CD1c-positive myeloid dendritic cell (primary cell): Measurements from ENCODE around the gene ARHGEF10L.

Source experiments
- DNase-seq: peaks from one replicate; pipeline ENCODE4 v3.0.0-alpha.2; 2016; ENCODE audit errors: extremely low spot score

Gene ARHGEF10L

DNA sequence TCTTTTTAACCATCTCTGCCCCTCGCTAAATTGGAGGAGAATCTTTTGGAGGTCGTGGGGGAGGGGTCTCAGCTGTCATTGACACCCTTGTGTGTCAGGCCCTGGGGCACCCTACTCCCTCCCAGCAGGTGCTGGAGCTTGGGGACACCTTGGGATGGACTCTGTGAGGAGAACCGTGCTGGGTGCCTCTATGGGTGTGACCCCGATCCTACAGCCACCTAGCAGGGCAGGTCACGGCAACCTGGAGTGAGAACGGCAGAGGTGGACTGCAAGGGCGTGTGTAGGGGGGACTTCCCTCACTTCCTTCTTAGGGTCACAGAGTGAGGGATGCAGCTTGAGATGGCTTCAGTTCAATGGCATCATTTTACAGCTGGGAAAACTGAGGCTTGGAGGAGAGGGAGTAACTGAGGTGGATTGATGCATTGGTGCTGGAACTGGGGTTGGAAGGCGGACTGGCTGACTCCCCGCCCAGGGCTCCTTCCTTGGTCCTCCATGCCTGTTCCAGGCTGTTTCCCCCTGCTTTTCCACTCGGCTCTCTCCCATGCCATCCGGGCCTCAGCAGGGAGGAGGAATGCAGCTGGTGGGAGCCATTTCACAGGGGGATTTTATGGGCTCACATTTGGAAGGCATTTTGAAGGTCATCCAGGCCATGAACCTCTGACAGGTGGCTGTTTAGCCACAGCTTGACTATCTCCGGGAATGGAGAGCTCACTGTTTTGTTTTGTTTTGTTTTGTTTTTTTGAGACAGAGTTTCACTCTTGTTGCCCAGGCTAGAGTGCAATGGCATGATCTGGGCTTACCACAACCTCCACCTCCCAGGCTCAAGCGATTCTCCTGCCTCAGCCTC, 18.8 kb upstream of the ARHGEF10L start:
- no peak for DNase-seq

DNA sequence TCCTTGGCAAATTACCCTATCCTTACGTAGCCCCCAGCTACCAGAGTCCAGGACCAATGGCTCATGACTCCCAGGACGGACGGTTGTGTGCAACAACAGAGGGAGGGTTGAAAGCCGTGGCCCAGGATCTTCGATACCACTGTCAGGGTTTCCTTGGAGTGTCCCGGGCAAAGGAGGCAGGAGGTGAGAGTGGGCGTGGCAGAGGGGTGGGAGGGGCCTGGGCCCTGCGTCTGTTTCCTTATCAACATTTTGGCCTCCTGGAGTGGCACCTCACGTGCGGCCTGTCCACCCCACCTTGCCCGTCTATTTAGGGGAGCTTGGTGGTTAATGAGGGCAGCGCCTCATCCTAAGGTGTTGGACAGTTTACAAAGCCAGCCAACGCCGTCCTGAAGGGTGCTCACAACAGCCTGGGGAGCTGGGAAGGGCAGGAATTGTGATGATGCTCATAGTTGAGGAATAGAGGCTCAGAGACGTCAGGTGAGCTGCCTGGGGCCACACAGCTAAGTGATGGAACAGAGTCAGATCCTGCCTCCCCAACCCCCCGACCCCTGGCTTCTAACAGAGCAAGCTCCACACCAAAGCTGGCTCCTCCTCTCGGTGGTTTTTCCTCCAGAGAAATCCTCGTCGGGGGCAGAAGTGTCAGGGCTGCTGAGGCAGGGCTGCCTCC, 17.4 kb upstream of the ARHGEF10L start:
- DNase-seq: no peak

DNA sequence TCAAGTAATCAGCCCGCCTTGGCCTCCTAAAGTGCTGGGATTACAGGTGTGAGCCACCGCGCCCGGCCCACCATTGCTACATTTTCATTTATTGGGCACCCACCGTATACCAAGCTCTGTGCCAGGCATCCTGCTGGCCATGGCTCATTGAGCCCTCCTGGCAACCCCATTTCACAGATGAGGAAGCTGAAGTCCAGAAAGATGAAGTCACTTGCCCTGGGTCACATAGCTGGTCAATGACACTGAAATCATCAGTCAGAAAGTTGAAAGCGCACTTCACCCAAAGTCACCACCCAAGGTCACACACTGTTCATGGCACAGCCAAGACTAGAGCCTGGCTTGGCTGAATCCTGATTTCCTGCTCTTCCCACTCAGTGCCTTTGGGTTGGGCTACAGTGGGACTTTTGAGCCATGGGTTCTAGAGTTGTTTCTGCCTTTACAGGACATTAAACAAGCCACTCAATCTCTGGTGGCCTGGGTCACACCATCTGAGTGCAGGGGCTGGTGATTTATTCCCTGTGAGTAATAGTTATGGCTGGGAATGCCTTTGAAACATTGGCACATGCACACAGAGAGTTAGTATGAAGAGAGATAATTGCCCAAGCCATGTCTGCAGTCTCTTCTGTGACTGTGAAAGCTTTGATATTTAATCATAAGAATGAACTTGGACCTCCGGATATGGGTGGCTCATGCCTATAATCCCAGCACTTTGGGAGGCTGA, 16.0 kb upstream of the ARHGEF10L start:
- no peak for DNase-seq

DNA sequence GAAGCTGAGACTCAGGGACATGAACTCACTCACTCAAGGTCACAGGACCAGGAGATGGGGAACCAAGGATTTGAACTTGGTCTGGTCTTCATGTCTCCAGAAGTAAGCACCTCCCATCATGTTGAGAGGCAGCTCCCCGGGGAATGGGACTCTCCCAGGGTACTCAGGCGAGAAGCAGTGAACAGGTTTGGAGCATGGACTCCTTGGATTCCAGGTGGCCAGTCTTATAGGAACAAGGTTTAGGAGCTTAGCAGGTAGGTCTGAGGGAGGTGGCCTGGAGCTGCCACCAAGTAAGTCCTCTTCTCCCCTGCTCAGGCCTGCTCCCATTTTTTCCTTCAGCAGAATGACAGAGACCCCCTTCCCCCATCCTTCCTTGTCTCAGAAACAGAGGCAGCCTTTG, 14.9 kb upstream of the ARHGEF10L start:
- DNase-seq: no peak

DNA sequence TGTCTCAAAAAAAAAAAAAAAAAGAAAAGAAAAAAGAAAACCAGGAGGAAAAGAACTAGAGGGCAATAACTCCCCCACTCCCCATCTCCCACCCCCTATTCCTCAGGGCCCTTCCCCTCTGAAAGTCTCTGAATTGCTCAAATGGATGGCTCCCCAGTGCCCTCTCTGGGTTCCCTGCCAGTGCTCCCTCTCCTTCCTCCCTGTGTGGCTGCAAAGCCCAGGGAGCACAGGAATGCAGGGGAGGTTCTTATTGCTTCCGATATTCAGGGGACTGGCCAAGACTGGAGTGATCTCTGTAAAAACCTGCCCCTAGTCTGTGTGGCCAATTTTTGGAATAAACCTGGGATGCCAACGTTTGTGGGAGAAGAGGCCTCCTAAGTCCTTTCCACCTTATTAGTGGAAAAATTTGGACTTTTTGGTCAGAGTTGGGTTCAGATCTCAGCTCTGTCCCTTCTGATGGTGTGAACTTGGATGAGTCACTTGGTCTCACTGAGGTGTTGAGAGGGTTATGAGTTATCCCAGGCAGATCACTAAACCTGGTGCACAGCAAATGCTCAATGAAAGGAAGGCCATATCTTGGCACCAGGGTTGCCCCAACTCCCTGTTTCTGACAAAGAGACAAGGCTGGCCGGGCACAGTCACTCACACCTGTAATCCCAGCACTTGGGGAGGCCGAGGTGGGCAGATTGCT, 13.4 kb upstream of the ARHGEF10L start:
- DNase-seq: no peak

DNA sequence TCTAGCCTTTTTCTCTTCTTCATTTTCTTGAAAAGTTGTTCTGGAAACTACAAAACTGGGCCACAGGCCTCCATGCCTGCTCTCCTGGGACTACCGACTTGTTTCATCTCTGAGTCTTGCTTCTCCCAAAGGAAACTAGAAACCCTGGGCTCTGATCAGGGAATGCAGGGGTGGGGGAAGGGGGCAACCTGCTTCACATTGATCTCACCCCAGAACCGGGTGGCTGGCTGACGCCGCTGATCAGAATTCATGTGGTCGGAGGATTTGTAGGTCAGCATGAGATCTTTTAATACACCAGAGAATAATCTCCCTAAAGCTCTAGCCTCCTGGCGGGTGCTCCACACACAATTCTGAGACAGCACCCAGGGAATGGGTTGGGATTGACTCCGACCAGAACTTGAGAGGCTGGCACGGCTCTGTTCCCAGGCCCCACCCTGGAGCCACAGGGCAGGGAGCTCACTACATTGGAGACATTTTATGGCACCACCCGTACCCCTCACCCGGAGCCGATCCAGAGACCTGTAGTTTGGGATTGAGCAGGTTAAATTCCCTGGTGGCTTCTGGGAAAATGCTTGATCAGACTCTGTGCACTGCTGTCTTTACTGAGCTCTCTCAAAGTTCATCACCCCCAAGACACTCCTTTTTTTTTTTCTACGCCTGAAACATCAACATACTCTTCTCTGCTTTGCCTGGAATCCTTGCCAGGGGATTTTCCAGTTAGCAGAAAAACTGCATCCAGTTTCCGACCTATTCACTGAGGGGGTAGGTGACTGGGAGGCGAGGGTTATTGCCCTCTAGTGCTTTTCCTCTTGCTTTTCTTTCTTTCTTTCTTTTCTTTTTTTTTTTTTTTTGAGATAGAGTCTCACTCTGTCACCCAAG, 12.2 kb upstream of the ARHGEF10L start:
- no peak for DNase-seq

DNA sequence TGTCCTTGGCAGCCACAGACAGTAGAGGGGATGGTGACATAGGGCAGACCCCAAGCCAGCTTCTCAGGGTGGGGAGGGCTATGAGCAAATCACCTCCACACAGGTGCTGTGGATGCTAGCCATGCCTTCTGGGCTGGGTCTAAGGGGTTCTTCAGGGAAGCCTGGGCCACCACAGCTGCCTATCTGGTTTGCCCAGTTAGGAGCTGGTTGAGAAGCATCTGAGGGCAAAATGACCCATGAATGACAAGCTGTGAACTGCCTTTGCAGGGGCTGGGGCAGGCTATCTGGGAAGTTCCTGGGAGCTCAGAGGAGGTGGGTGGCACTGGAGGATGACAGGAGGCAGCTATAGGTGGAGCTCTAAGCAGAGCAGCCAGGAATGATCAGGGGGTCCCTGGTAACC, 10.1 kb upstream of the ARHGEF10L start:
- no peak for DNase-seq

DNA sequence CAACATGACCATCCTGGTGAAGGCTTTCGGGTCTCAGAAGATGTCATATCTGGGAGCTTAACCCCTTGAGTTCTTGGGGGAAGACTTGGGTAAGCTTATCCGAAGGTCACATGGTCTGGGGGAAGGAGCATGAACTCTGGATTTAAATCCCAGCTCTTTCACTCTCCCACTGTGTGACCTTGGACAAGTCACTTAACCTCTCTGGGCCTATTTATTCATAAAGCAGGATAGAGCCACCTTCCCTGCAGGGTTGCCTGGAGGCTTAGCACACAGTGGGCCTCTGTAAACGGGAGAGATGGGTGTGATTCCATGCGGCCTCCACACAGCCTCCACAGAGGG, 8.2 kb upstream of the ARHGEF10L start:
- no peak for DNase-seq

DNA sequence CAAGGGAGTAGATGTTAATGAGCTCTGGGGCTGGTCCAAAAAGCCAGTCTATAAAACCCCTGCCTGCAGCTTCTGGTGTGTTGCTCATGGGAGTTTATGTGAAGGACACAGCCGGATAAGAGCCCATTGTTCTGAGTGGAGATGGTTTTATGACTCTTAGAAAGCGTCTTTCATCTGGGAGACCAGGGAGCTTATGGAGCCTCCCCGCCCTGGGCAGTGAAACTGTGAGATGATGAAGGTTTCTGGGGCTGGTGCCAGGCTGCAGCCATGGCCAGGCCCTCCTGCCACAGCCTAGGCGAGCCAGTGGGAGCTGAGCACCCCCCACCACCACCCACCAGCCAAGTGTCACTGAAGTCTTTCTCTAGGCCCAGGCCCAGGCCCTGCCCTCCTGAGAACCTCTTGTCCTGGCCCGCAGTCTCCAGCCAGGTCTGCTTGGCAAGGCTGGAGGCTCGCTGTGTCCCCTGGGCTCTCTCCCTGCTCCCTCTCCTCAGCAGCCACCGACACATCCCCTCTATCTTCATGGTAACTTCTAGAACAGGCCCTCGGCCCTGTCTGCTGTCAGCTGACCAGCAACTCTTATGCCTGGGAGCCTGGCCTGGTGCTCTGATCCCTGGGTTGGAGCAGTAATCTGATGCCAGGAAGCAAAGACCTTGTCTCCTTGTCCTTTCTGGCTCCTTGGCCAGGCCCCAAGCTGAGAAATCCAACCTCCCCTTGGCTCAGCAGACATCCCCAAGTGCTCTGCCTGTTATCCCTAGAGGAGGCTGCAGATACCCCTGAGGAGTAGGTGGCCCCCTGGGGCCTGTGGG, 7.6 kb upstream of the ARHGEF10L start:
- DNase-seq: no peak

DNA sequence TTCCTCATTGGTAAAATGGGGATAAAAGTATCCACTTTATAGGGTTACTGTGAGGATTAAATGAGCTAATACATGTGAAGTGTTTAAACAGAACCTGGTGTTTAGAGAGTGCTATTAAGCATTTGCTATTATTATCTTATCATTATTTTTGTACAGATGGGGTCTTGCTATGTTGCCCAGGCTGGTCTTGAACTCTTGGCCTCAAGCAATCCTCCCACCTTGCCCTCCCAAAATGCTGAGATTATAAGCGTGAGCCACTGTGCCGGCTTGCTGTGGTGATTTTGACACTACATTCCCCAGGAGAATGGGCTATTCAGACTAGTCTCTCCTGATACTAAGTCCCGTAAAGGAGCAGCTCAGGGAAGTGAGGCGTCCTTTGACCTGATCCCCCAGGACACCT, 6.3 kb upstream of the ARHGEF10L start:
- no peak for DNase-seq

DNA sequence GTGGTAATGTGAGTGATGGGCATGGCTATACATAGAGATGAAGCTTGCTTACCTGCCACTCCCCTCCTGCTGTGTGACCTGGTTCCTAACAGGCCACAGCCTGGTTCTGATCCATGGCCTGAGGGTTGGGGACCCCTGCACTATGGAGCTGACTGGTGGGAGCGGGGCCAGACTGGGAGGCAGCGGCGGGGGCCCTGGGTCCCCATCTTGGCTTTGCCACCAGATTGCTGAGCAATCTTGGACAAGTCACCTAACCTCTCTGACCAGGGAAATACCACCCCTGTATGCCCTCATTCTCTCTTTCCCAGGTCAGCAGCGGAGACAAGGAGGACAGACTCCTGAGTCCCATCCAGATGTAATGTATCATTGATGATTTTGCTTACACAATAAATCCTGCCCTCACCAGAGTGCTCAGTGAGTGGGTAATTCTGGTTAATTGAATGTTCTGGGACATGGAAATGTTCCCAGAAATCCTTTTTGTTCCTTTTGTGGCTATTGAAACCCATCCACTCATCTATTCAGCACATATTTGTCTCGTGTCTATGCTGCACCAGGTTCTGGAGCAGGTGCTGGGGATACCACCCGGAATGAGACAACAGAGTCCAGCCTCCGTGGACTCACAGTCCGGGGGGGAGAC, 4.1 kb upstream of the ARHGEF10L start:
- DNase-seq: no peak

DNA sequence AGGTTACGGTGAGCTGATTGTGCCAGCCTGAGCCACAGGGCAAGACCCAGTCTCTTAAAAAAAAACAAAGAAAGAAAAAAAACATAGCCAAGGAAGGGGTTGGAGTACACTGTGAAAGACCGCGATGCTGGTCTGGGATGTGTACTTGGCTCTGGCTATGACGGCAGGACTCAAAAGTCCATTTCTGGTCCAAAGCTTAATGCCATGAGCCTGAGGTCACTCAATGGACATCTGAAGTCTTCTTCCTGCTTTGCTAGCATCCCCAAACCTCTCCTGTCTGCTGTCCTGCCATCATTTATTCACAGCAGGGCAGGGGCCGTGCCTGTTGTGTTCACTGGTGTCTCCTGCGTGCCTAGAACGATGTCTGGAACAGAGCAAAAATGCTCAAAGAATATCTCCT, 1.5 kb upstream of the ARHGEF10L start:
- DNase-seq: no peak

DNA sequence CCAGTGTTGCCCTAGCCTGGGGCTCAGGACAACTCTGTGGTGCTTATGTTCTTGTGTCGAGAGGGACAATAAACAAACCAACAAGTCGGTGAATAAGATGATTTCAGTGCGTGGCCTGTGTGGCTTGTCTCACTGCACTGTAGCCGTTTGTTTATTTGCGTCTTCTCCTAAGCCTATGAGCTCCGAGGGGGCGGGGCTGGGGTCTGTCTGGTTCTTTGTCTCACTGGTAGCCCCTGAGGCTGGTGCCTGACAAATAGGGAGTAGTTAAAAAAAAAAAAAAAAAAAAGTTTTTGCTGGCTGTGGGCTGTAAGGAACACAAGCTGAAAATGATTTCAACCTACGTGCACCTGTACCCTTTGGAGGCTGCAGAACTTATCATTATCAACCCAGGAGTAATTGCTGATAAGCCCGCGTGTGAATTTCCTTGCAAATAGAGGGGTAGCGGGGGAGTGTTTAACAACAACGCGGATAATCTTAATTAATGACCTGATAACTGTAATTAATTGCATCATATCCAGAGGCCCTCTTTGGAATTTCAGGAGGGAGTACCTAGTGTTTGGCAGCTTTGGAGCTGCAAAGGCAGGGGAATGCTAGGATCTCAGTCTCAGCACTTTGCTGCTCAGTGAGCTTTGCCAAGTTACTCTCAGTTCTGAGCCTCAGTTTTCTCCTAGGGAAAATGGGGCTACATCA, 925 bp upstream of the ARHGEF10L start:
- no peak for DNase-seq

DNA sequence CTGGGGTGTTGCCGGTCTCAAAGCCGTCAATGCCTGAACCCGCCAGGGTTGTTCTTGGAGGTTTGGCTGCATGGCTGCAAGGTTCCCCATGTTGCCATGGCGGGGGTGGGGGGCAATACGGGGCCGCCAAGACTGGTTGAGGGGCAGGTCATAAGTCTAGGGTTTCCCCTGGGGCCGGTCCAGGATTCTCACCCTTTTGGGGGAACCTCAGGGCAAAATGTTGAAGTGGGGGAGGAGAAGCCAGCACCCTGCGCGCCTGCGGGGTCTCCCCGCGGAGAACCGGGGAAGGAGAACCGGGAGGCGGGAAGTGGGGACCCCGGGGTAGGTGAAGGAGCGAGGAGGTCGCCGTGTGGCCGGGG, 401 bp upstream of the ARHGEF10L start:
- DNase-seq: no peak

DNA sequence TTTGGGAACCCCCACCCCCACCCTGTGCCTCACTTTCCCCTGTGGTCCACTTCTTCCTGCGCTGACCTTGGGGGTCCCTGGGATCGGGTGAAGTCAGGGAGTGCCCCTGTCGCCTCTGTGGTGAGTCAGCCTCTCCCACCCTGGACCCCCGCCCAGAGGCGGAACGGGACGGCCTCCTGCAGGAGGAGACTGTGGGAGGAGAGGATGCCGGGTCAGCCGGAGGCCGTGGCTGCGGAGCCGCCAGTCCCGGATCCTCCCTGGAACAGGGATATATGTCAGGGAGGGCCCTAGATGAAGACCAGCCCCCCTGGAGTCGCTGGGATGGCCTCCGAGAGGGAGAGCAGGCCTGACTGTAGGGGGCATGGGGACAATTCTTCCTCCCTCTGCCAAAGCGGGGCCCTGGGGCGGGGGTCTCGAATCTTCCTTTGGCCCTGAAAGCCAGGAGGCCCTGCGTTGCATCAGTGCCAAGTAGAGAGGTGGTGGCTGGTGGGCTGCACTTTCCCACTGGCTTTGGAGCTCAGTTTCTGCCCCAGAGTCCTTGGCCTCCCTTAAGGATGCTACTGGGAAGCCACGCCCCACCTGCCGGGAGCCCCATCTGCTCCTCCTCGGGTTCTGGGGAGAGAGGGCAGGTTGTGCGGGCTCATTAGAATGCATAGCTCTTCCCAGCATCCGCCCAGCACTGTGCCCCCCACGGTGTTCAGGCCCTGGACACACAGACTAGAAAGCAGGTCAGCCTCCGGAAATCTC, 930 bp downstream of the ARHGEF10L start:
- no peak for DNase-seq

DNA sequence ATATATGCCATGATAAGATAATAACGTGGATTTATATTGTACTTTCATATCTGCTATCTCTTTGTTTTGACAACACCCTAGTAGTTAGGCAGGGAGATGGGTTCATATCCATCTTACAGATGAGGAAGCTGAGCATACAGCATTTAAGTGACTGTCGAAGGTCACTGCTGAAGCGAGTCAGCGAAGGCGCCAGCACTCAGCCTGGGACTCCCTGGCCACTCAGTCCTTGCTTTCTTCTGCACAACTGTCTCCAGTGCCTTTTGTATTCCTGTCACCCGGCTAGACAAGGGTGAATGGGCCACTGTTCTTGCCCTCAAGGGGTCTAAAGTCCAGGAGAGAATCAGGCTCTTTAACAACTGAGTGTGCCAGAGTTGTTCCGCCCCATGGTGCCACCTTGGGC, 3.1 kb downstream of the ARHGEF10L start:
- peak; percentile 46 for DNase-seq

DNA sequence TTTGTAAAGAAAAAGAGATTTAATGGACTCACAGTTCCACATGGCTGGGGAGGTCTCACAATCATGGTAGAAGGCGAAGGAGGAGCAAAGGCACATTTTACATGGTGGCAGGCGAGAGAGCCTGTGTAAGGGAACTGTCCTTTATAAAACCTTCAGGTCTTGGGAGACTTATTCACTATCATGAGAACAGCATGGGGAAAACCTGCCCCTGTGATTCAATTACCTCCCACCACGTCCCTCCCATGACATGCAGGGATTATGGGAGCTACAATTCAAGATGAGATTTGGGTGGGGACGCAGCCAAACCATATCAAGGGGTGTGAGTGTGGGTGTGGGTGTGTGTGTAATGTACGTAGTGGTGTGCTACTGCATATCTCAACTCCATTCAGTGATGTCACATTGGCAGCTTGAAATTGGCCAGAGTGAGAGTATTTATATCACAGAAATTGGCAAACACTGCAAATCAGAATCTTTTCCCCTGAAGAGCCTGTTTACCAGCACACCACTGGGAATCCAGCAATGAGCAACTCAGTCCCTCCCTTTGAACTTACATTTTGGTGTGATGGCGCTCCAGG, 5.4 kb downstream of the ARHGEF10L start:
- no peak for DNase-seq

DNA sequence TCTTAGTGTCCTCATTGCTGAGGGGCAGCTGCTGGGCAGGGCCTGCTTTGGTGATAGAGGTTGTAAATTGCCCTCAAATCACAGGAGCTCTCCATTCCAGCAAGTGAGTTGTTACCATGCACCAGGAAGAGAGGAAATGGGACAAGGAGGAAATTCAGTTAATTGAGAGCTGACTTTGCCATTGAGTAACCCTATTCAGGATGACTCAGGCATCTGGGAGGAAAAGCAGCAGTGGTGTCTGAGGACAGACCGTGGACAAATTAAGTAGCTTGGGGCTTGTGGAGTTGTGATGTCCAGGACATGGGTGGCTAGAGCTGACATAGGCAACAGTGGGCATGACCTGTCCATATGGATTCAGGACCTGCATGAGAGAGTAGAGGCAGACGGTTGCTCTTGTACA, 5.9 kb downstream of the ARHGEF10L start:
- peak; percentile 57 for DNase-seq
